GM21447 (cell line): ENCODE results near the gene MED29.

ENCODE experiments used
- ATAC-seq: cut with Tn5 transposase; IDR thresholded peaks from one replicate; pipeline ENCODE4 v1.9.1; 2021; ENCODE audit not compliant: unreplicated experiment

The MED29 gene

GRCh38 chr19:39410017-39410830, 19.0 kb downstream of the MED29 start:
- no peak for ATAC-seq

GRCh38 chr19:39410831-39411080, 19.6 kb downstream of the MED29 start:
- no peak for ATAC-seq

GRCh38 chr19:39411081-39411831, 20.1 kb downstream of the MED29 start:
- no peak for ATAC-seq

GRCh38 chr19:39411832-39412099, 20.6 kb downstream of the MED29 start:
- peak; percentile 17 for ATAC-seq

GRCh38 chr19:39412100-39412866, 21.1 kb downstream of the MED29 start, which contains the start of gene PLEKHG2:
PLEKHG2 (plus strand) TSS chr19:39412669; CDS start chr19:39414087, 1,418 bp downstream.
- peak; percentile 48 for ATAC-seq

DNA sequence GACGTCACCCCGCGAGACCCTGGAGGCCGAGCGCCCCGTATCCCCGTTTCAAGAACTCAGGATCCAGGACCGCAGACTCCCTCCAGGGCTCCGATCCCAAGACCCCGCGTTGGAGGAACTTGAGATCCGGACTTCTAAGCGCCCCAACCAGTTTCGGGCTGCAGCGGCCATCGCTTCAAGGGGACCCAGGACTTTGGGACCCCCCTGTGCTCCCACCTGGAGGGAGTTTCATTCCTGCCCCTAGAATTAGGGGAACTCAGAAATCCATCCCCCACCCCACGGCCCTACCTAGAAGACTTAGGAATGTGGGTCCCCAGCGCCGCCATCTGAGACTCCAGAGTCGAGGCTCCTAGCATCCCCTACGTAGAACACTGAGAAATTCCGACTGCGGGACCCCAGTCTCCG, 21.7 kb downstream of the MED29 start:
- no peak for ATAC-seq

DNA sequence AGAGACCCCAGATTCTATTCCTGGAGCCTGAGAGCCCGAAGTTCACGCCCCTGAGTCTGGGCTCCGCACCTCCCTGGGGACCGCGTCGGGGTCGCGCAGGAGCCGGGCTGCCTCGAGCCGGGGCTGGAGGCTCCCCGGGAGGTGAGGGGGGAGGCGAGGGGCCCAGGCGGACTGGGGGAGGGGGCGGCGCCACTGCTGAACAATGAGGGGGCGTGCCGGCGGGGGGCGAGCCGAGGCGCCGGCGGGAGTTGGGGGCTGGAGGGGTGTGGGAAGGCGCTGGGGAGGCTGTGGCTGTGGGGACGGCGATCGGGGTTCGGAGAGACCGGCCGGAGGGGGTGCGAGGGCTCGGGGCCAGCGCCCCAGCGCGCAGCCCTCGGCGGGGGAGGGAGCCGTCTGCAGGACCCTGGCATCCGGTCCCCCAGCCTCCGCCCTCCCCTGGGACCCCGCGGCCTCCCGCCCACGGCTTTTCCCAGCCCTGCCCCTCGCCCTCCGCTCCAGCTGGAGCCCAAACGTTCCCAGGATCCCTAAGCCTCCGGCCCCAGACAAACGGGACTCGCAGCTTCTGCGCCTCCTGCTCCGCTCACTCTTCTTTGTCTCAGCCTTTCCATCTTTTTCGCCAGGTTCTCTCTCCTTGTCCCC, 22.2 kb downstream of the MED29 start:
- no peak for ATAC-seq

DNA sequence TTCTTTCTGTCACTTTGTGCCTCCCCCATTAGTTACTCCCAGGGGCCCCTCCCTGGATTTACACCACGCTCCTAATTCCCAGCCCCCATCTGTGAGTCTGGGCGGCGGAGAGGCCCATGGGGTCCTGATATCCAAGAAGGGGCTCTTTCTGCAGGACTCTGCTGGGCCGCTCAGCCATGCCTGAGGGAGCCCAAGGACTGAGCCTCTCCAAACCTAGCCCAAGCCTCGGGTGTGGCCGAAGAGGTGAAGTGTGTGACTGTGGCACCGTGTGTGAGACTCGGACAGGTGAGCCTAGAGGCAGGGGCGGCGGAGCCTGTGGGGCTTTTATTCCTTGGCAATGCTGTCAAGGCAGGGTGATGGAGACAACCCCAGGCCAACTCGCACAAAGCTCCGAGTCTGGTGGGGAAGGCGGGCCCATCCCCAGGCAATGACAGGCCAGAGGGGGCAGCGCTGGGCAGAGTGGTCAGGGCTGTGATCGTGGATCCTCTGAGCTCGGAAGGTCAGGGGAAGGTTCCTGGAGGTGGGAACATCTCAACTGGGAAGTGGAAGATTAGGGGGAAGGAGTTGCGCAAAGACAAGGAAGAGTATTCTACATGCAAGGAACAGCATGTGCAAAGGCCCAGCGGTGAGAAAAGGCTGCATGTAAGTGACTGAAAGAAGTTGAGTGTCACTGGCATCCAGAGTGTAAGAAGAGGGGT, 22.9 kb downstream of the MED29 start:
- ATAC-seq = no peak

GRCh38 chr19:39415111-39416046, 24.2 kb downstream of the MED29 start:
- ATAC-seq = no peak

- no peak for ATAC-seq
Measured at GRCh38 chr19:39416152-39417120, 25.3 kb downstream of the MED29 start.

- ATAC-seq = no peak
Measured at GRCh38 chr19:39417463-39418181, 26.4 kb downstream of the MED29 start.

DNA sequence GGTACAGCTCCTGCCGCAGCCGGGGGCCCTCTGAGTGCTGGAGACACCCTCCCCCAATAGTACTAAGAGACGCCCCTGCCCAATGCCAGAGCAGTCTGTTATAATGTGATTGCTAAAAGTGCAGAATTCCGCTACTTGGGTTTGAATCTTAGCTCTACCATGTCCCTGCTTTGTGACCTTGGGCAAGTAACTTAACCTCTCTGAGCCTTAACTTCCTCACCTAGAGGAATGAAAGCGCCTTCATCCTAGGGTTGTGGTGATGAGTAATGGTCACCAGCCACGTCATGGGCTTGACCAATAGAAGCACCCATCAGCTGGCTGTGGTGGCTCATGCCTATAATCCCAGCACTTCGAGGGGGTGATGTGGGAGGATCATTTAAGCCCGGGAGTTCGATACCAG, 27.8 kb downstream of the MED29 start:
- no peak for ATAC-seq

- ATAC-seq = no peak
Measured at GRCh38 chr19:39420769-39421168, 29.6 kb downstream of the MED29 start.

GRCh38 chr19:39422020-39422419, 30.8 kb downstream of the MED29 start:
- no peak for ATAC-seq

- ATAC-seq = no peak
Measured at GRCh38 chr19:39423258-39424086, 32.3 kb downstream of the MED29 start.

GRCh38 chr19:39424934-39425333, 33.8 kb downstream of the MED29 start:
- no peak for ATAC-seq

- no peak for ATAC-seq
Measured at GRCh38 chr19:39425744-39426143, 34.6 kb downstream of the MED29 start.
